ENCODE results near the gene SBSN. TPM values are rescaled to one million over a fixed set of nuclear protein-coding genes. Genes with fewer than 3 reads are reported as not detected.

SBSN gene
- total RNA-seq: 1.4 and 3.9 TPM in 2 replicates

GRCh38 chr19:35528218-35529038, at the start of gene SBSN:
Gene SBSN, minus strand, starts transcription at chr19:35528311. Its CDS starts 30 bp downstream, at chr19:35528281.

GRCh38 chr19:35563207-35563829, 35.2 kb upstream of the SBSN start, which contains the start of gene ATP4A:
Gene ATP4A, minus strand, starts transcription at chr19:35563658. Its CDS starts 29 bp downstream, at chr19:35563629.

DNA sequence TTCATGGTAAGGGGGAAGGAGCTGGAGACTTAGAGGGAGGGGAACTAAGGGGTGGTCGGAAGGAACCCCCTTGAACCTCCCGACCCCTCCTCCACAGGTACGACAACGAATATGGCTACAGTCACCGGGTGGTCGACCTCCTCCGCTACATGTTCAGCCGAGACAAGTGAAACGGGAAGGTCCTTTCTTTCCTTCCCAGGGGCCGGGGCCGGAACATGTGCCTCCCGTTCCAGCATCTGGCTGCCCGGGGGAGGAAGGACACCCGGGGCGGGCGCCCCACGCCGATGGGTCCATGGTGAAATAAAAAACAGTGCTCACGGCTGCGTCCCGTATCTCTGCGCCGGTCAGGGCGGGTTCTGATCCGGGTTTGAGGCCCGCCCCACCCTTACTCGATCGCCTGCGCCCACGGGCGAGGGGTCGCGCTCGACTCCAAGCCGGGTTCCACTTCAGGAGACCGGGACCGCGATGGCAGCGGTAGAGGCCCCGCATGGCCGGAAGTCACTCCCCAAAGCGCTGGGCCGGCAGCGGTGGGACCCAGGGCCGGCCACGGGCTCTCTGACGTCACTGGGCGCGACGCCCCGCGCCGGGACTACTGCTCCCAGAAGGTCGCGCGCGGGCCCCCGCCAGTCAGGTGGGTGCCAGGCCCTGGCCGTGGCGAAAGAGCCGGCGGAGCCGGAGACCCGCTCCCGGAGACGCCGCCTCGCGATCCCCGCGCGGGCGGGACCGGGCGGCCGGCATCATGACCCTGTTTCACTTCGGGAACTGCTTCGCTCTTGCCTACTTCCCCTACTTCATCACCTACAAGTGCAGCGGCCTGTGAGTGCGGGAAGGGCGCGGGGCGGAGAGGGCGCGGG, 17.1 kb upstream of the SBSN start, which contains the start of gene TMEM147:
Gene TMEM147, plus strand, starts transcription at position 626 of the 854 bp plus-strand sequence. Its CDS starts 114 bp downstream, at position 740.

GRCh38 chr19:35533201-35533821, 5.2 kb upstream of the SBSN start, which contains the start of gene GAPDHS:
Gene GAPDHS, plus strand, starts transcription at chr19:35533456. Its CDS starts 72 bp downstream, at chr19:35533528.

DNA sequence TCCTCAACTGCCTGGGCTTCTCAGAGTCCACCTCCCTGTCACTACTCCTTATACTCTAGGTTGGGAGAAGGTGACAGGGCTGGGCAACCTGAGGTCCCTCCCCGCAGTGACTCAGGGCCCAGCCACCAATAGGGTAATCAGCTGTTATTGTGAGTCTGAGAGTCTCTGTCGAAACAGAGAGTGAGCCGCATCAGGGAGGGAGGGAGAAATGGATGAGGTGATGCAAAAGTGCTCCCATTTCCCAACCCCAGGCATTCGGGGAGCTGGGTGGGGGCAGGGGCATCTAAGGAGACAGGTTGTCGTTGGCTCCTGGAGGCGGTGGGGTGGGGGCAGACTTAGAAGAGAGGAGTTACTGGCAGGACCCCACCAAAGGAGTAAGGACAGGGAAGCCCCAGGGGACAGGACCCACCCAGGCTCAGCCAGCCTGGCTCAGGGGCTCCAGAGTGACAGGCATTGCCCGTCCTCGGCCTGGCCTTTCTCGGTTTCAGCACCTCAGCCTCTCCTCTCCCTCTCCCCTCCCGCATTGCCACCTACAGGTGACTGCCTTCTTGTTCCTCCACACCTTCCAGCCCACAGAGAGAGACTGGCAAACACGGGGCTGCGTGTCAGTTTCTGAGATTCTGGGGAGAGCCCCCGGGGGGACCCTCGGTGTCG, 14.4 kb downstream of the SBSN start, which contains the start of gene DMKN:
Gene DMKN, minus strand, starts transcription at position 22 of the 654 bp plus-strand sequence. CDS start 174 bp downstream, outside the sequence.

GRCh38 chr19:35490364-35490763, 37.7 kb downstream of the SBSN start, which contains the start of gene KRTDAP:
Gene KRTDAP, minus strand, starts transcription at chr19:35490464. Its CDS starts 22 bp downstream, at chr19:35490442.

Other genes with a start within 250 kb of the SBSN start
- not detected in 2 replicates for gene HAMP, start 245.8 kb downstream of the SBSN start, total RNA-seq
- not detected in 2 replicates for gene MAG, start 236.2 kb downstream of the SBSN start, total RNA-seq
- 0.71 and 1.4 TPM in 2 replicates for gene CD22, start 199.1 kb downstream of the SBSN start, total RNA-seq
- gene FFAR1, start 180.4 kb downstream of the SBSN start, total RNA-seq: not detected in 2 replicates
- gene FFAR3, start 169.9 kb downstream of the SBSN start, total RNA-seq: not detected in 2 replicates
- gene GPR42, start 157.2 kb downstream of the SBSN start, total RNA-seq: not detected in 2 replicates
- gene FFAR2, start 80.1 kb downstream of the SBSN start, total RNA-seq: not detected in 2 replicates
- gene KRTDAP, start 37.8 kb downstream of the SBSN start, total RNA-seq: not detected in 2 replicates
- 11.0 and 12.1 TPM in 2 replicates for gene DMKN, start 14.7 kb downstream of the SBSN start, total RNA-seq
- not detected in 2 replicates for gene GAPDHS, start 5.1 kb upstream of the SBSN start, total RNA-seq
- 94.5 and 116 TPM in 2 replicates for gene TMEM147, start 17.3 kb upstream of the SBSN start, total RNA-seq
- not detected in 2 replicates for gene ATP4A, start 35.3 kb upstream of the SBSN start, total RNA-seq
- gene PMIS2, start 57.9 kb upstream of the SBSN start, total RNA-seq: not detected in 2 replicates
- gene HAUS5, start 84.4 kb upstream of the SBSN start, total RNA-seq: 14.9 and 19.6 TPM in 2 replicates
- 92.3 and 98.7 TPM in 2 replicates for gene RBM42, start 100.7 kb upstream of the SBSN start, total RNA-seq
- 1.4 TPM in 1 of 2 replicates, not detected in the other for gene ETV2, start 113.4 kb upstream of the SBSN start, total RNA-seq
- gene COX6B1, start 120.0 kb upstream of the SBSN start, total RNA-seq: 630 and 856 TPM in 2 replicates
- gene UPK1A, start 138.2 kb upstream of the SBSN start, total RNA-seq: not detected in 2 replicates
- not detected in 2 replicates for gene ZBTB32, start 176.2 kb upstream of the SBSN start, total RNA-seq
- gene KMT2B, start 189.7 kb upstream of the SBSN start, total RNA-seq: 7.5 and 9.7 TPM in 2 replicates
- gene IGFLR1, start 214.1 kb upstream of the SBSN start, total RNA-seq: 0.29 and 3.9 TPM in 2 replicates
- 4.8 and 6.1 TPM in 2 replicates for gene U2AF1L4, start 217.1 kb upstream of the SBSN start, total RNA-seq
- gene PSENEN, start 217.3 kb upstream of the SBSN start, total RNA-seq: 58.7 and 68.6 TPM in 2 replicates
- gene LIN37, start 220.3 kb upstream of the SBSN start, total RNA-seq: 16.0 and 19.6 TPM in 2 replicates
- 25.7 and 41.2 TPM in 2 replicates for gene HSPB6, start 228.7 kb upstream of the SBSN start, total RNA-seq
- 10.5 and 11.5 TPM in 2 replicates for gene PROSER3, start 229.9 kb upstream of the SBSN start, total RNA-seq
- 1.4 and 9.9 TPM in 2 replicates for gene ARHGAP33, start 247.3 kb upstream of the SBSN start, total RNA-seq

Data from myometrial cell (primary cell).